ENCODE results near the gene TACC2. TPM values are rescaled to one million over a fixed set of nuclear protein-coding genes. Genes with fewer than 3 reads are reported as not detected.
A peak's percentile ranks its signal among the peaks of the same experiment; 100 is the strongest.

Gene TACC2
- total RNA-seq, 1 experiment from 2014 or later, result 89.0 TPM

DNA sequence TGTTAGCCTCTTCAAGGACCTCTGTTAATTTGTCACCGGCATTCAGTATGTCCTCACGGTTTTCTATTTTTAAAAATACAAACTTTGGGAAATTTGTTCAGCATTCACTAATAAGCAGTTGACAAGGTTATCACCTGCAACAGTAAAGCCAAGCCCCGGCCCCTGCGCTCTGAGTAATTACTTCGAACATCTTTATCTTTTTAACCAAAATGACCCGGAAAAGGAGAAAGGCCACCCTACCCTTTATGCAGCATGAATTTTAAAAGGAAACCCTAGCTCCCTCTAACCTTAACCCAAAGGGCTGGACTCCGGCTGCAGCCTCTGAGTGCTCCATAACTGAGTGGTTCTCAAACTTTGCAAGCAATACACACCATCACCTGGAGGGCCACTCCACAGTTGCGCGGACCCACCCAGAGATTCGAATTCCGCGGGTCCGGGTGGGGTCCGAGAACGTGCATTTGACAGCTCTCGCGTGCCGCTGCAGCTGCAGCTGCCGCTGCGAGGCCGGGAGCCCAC lies 14.9 kb upstream of the TACC2 start:
- POLR2A ChIA-PET, result interaction anchor here (0.6 to 3.8 kb wide), 17 partner anchors 9 to 1181 kb away, joined by 3 to 24 read pairs (median 5); partner anchors contain the start of gene ATE1
- H3K27ac Mint-ChIP-seq (ENCODE audit: low read depth, unreplicated experiment), result peak overlapping the region; percentile 16

DNA sequence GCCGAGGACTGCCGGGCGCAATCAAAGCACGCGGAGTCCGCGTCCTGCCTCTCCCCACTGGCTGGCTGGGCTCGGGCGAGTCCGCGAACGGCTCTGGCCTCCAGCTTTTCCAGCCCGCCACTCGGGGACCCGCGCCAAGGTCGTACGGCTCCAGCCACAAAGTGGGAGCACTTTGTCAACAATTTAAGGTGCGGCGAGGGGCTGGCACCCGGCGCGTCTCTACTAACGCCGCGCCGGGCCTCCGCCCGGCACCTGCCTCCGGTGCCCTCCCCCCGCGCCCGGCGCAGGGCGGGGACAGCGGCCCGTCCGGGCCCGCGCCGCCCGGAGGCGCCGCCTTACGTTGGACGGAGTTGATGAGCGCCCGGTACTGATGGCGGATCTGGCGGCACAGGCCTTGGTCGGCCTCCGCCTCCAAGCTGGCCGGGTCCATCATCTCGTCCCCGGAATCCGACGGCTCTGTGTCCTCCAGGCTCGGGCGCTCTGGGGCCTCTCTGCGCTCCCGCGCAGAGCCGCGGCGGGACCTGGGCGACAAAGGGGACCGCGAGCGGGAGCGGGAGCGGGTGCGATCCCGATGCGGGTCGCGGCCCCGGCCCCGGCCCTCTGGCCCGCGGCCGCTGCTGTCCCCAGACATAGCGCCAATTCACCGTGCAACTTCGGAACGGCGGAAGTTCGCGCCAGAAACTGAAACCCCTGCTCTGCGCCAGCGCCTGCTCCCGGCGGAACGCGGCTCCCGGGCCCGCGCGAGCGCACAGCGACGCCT lies 14.2 kb upstream of the TACC2 start, which contains the start of gene NSMCE4A:
TSS of gene NSMCE4A (minus strand) at position 683 of the 760 bp plus-strand sequence. CDS start at position 631, 52 bp downstream.
- TF ChIP-seq, protein P1, sequence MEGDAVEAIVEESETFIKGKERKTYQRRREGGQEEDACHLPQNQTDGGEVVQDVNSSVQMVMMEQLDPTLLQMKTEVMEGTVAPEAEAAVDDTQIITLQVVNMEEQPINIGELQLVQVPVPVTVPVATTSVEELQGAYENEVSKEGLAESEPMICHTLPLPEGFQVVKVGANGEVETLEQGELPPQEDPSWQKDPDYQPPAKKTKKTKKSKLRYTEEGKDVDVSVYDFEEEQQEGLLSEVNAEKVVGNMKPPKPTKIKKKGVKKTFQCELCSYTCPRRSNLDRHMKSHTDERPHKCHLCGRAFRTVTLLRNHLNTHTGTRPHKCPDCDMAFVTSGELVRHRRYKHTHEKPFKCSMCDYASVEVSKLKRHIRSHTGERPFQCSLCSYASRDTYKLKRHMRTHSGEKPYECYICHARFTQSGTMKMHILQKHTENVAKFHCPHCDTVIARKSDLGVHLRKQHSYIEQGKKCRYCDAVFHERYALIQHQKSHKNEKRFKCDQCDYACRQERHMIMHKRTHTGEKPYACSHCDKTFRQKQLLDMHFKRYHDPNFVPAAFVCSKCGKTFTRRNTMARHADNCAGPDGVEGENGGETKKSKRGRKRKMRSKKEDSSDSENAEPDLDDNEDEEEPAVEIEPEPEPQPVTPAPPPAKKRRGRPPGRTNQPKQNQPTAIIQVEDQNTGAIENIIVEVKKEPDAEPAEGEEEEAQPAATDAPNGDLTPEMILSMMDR (IDR thresholded peaks at IDR 0.05; ENCODE audit: unreplicated experiment), result peak; percentile 59
- no TSS peak for BruUV-seq (replicated peaks)
- peaks cover 13% of the 10 kb centered on the region for H3K4me1 Mint-ChIP-seq (ENCODE audit: insufficient read depth, unreplicated experiment)
- H3K27ac Mint-ChIP-seq (ENCODE audit: low read depth, unreplicated experiment), result peak within 1 kb of the TSS; percentile 16
- no peaks in the 10 kb centered on the region for H3K9me3 Mint-ChIP-seq (ENCODE audit: unreplicated experiment)
- H3K4me3 Mint-ChIP-seq (ENCODE audit: unreplicated experiment), result peak within 1 kb of the TSS; percentile 77
- DNase-seq (ENCODE audit: unreplicated experiment), result peak; percentile 63
- ChIA-PET CTCF (interaction anchor here (0.6 to 2.3 kb wide), 26 partner anchors 7 to 1475 kb away, joined by 3 to 18 read pairs (median 4); no protein-coding TSS in a partner anchor), POLR2A (interaction anchor here (0.6 to 3.8 kb wide), 19 partner anchors 10 to 1180 kb away, joined by 3 to 24 read pairs (median 5); partner anchors contain the start of gene ATE1)
- intact Hi-C loops (cut with micrococcal nuclease), result loop anchor here (1.0 to 5.0 kb wide), 4 partner anchors 48 to 153 kb away; no protein-coding TSS in a partner anchor
- no peaks in the 10 kb centered on the region for H3K27me3 Mint-ChIP-seq (ENCODE audit: insufficient read depth, unreplicated experiment)
- H3K36me3 Mint-ChIP-seq (ENCODE audit: insufficient read depth, unreplicated experiment), result peaks cover 26% of the 10 kb centered on the region

More for the DNA sequence above, 14.9 kb upstream of the TACC2 start:
- no TSS peak for BruUV-seq (replicated peaks)
- intact Hi-C loops (cut with micrococcal nuclease), result loop anchor here (1.0 to 5.0 kb wide), 3 partner anchors 47 to 153 kb away; no protein-coding TSS in a partner anchor
- H3K27me3 Mint-ChIP-seq (ENCODE audit: insufficient read depth, unreplicated experiment), result no peaks in the 10 kb centered on the region
- no peaks in the 10 kb centered on the region for H3K9me3 Mint-ChIP-seq (ENCODE audit: unreplicated experiment)
- TF ChIP-seq, protein P1 (IDR thresholded peaks at IDR 0.05; ENCODE audit: unreplicated experiment), result no peak
- H3K4me3 Mint-ChIP-seq (ENCODE audit: unreplicated experiment), result peak overlapping the region; percentile 77
- DNase-seq (ENCODE audit: unreplicated experiment), result no peak
- CTCF ChIA-PET, result interaction anchor here (0.6 to 2.3 kb wide), 10 partner anchors 14 to 163 kb away, joined by 3 to 12 read pairs (median 4); no protein-coding TSS in a partner anchor
- peaks cover 13% of the 10 kb centered on the region for H3K4me1 Mint-ChIP-seq (ENCODE audit: insufficient read depth, unreplicated experiment)
- peaks cover 31% of the 10 kb centered on the region for H3K36me3 Mint-ChIP-seq (ENCODE audit: insufficient read depth, unreplicated experiment)

DNA sequence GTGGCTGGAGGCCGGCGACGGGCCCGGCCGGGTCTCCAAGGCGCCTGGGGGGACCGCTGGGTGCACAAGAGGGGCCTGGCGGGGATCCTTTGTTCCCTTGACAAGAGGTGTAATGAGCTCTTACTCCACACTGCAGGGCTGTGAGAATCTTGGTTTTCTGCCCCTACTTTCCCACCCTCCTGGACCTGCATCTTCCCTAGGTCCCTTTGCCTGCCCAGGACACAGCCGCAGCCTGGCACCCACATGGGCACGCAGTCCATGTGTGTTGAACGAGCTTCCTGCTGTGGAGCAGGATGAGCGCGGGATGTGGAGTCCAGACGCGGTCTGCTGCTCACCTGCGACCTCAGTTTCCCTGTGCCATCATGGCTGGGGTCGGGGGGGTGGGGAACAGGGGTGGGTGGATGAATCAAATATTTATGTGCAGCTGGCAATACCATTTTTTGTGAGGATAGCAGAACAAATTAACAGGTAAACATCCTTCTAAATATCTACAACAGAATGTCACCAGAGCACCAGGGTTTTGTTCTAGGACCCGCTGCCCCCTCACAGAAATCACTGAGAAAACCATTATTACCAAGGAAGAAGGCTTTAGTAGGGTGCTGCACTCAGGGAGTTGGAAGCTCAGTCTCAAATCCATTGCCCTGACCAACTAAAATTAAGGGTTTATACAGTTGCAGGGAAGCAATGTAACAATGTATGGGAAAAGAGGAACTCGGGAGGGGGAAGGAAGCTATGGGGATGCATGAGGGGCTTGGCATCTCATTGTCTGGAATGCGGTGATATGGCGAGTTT lies 13.5 kb upstream of the TACC2 start:
- intact Hi-C loops (cut with micrococcal nuclease), result loop anchor here (1.0 to 2.0 kb wide), 2 partner anchors 49 to 76 kb away; no protein-coding TSS in a partner anchor
- H3K27me3 Mint-ChIP-seq (ENCODE audit: insufficient read depth, unreplicated experiment), result no peaks in the 10 kb centered on the region
- peaks cover 19% of the 10 kb centered on the region for H3K36me3 Mint-ChIP-seq (ENCODE audit: insufficient read depth, unreplicated experiment)
- H3K27ac Mint-ChIP-seq (ENCODE audit: low read depth, unreplicated experiment), result no peak overlapping the region
- CTCF ChIA-PET, result interaction anchor here (0.6 to 2.3 kb wide), 25 partner anchors 8 to 1476 kb away, joined by 3 to 18 read pairs (median 4); no protein-coding TSS in a partner anchor
- peak overlapping the region; percentile 77 for H3K4me3 Mint-ChIP-seq (ENCODE audit: unreplicated experiment)
- TF ChIP-seq, protein P1 (IDR thresholded peaks at IDR 0.05; ENCODE audit: unreplicated experiment), result no peak
- DNase-seq (ENCODE audit: unreplicated experiment), result no peak
- no TSS peak for BruUV-seq (replicated peaks)
- H3K9me3 Mint-ChIP-seq (ENCODE audit: unreplicated experiment), result no peaks in the 10 kb centered on the region
- POLR2A ChIA-PET, result interaction anchor here (0.6 to 3.8 kb wide), 12 partner anchors 10 to 213 kb away, joined by 3 to 24 read pairs (median 5); partner anchors contain the start of gene ATE1
- peaks cover 13% of the 10 kb centered on the region for H3K4me1 Mint-ChIP-seq (ENCODE audit: insufficient read depth, unreplicated experiment)

All from MCF 10A (cell line).